GM12878 (cell line): Measurements from ENCODE around the gene TBX15. TPM values are rescaled to one million over a fixed set of nuclear protein-coding genes. Genes with fewer than 3 reads are reported as not detected.

ENCODE experiments used
- ATAC-seq: fragments of 200-7000 bp; cut with Tn5 transposase; 3 replicates; pipeline ENCODE4 v1.9.1; 2020; ENCODE audit warnings: mild to moderate bottlenecking, moderate library complexity
- BruUV-seq: library from RNA; stranded (reverse); fragments of 400-500 nt; replicated peaks from 2 replicates; lab custom pipeline; 2021; lab: Mats Ljungman, UMichigan
- CTCF ChIA-PET: fragments of 300-600 bp; sonication (Branson Sonifier 250); formaldehyde crosslinking; extraction: SDS; loops from one replicate; lab custom pipeline; 2021; ENCODE audit warnings: inconsistent platforms; lab: Yijun Ruan, JAX
- POLR2A ChIA-PET: fragments of 350-600 bp; formaldehyde crosslinking; extraction: SDS; loops from one replicate; lab custom pipeline; 2021; ENCODE audit warnings: inconsistent platforms; lab: Charles Lee
- RAD21 ChIA-PET: fragments of 300-600 bp; sonication (Branson Sonifier 250); formaldehyde crosslinking; loops from one replicate; lab custom pipeline; 2023; ENCODE audit warnings: antibody characterized with exemption; ENCODE audit not compliant: unreplicated experiment; lab: Charles Lee
- SMC1A ChIA-PET: fragments of 300-600 bp; sonication (Branson Sonifier 250); formaldehyde crosslinking; loops from one replicate; lab custom pipeline; 2023; ENCODE audit not compliant: unreplicated experiment, uncharacterized antibody; lab: Charles Lee
- DNase-seq: peaks from one replicate; pipeline ENCODE4 v3.0.0-alpha.2; 2011; ENCODE audit warnings: low read depth, low spot score
- FAIRE-seq: peaks from 3 replicates; lab custom pipeline; 2011; peaks lifted over from hg19 to GRCh38; lab: Jason Lieb, UNC
- H2AFZ ChIP-seq: 2 replicates; pipeline ENCODE4 v1.6.0; 2011; ENCODE audit warnings: low read depth, low read length, control low read depth; ENCODE audit not compliant: control insufficient read depth
- H3K27ac ChIP-seq: 2 replicates; pipeline ENCODE4 v1.5.1; 2011; ENCODE audit warnings: control low read depth; ENCODE audit not compliant: control insufficient read depth, insufficient read depth
- H3K27me3 ChIP-seq, 2 experiments: replicated peaks in 1 of 2; 2 replicates each; pipeline versions ENCODE4 v1.6.0 to v1.6.1; 2011; ENCODE audit warnings: low read length in 1 of 2; ENCODE audit not compliant: control insufficient read depth in 2 of 2, insufficient read depth in 2 of 2
- H3K36me3 ChIP-seq, 2 experiments: 2 replicates each; pipeline ENCODE4 v1.5.1; 2011; ENCODE audit warnings: low read length in 1 of 2; ENCODE audit not compliant: control insufficient read depth in 2 of 2, insufficient read depth in 2 of 2
- H3K4me1 ChIP-seq: 2 replicates; pipeline ENCODE4 v1.6.1; 2011; ENCODE audit warnings: mild to moderate bottlenecking, low read length, moderate library complexity, mixed read lengths; ENCODE audit not compliant: control insufficient read depth, insufficient read depth
- H3K4me2 ChIP-seq: 2 replicates; pipeline ENCODE4 v1.6.0; 2011; ENCODE audit warnings: control low read depth; ENCODE audit not compliant: control insufficient read depth, insufficient read depth
- H3K4me3 ChIP-seq: fragments of 200-600 bp; sonication (generic); 2 replicates; pipeline ENCODE4 v1.5.1; 2016
- H3K79me2 ChIP-seq: 2 replicates; pipeline ENCODE4 v1.6.0; 2011; ENCODE audit warnings: low read length; ENCODE audit not compliant: control insufficient read depth, insufficient read depth
- H3K9ac ChIP-seq: 2 replicates; pipeline ENCODE4 v1.8.0; 2011; ENCODE audit warnings: low read length, control low read depth, mixed read lengths; ENCODE audit not compliant: control insufficient read depth, insufficient read depth
- H3K9me3 ChIP-seq: replicated peaks from 3 replicates; pipeline ENCODE4 v1.5.1; 2011; ENCODE audit warnings: mild to moderate bottlenecking, low read length; ENCODE audit not compliant: control insufficient read depth, insufficient read depth
- H4K20me1 ChIP-seq: 2 replicates; pipeline ENCODE4 v1.6.0; 2011; ENCODE audit not compliant: control insufficient read depth, insufficient read depth
- CREB1 ChIP-seq: IDR thresholded peaks from 2 replicates; pipeline ENCODE4 v1.6.1; 2012; ENCODE audit warnings: low read depth, mild to moderate bottlenecking, inconsistent platforms
- EGR1 ChIP-seq, 2 experiments: IDR thresholded peaks; 1 replicate in 1 of 2; 2 replicates in 1 of 2; pipeline ENCODE4 v1.6.1; 2011 to 2012; ENCODE audit warnings: low read depth in 2 of 2, low read length in 2 of 2, borderline replicate concordance in 1 of 2, mild to moderate bottlenecking in 1 of 2, moderate library complexity in 1 of 2
- ETV6 ChIP-seq, 2 experiments: fragments of 450-650 bp in 1 of 2; IDR thresholded peaks in 1 of 2; conservative IDR thresholded peaks in 1 of 2; 2 replicates each; pipeline ENCODE4 v1.6.1; 2014; ENCODE audit warnings: antibody characterized with exemption in 1 of 2, borderline replicate concordance in 1 of 2, low read depth in 1 of 2, mild to moderate bottlenecking in 1 of 2, moderate library complexity in 1 of 2
- HDAC2 ChIP-seq: fragments of 200-600 bp; sonication (generic); IDR thresholded peaks from 2 replicates; pipeline ENCODE4 v1.6.1; 2017
- MEF2B ChIP-seq: fragments of 450-650 bp; IDR thresholded peaks from 2 replicates; pipeline ENCODE4 v1.6.1; 2018; ENCODE audit warnings: mild to moderate bottlenecking, moderate library complexity; ENCODE audit not compliant: partially characterized antibody, poor library complexity, severe bottlenecking
- MXI1 ChIP-seq: fragments of 150-350 bp; IDR thresholded peaks from 2 replicates; pipeline ENCODE4 v1.6.1; 2011; ENCODE audit warnings: low read depth, mild to moderate bottlenecking, inconsistent platforms, low read length, improper control_type of control experiment
- RUNX3 ChIP-seq: IDR thresholded peaks from 2 replicates; pipeline ENCODE4 v1.6.1; 2012; ENCODE audit warnings: low read length, inconsistent platforms
- SMAD5 ChIP-seq: IDR thresholded peaks from 2 replicates; pipeline ENCODE4 v1.6.1; 2016; ENCODE audit warnings: antibody characterized with exemption, low read depth
- WRNIP1 ChIP-seq: IDR thresholded peaks from 2 replicates; pipeline ENCODE4 v1.6.1; 2011; ENCODE audit warnings: low read depth, low read length, improper control_type of control experiment, borderline replicate concordance
- ZNF384 ChIP-seq: IDR thresholded peaks from 2 replicates; pipeline ENCODE4 v1.6.1; 2012; ENCODE audit warnings: low read depth, mild to moderate bottlenecking, low read length, improper control_type of control experiment, borderline replicate concordance
- WGBS: methylation state at CpG from one replicate; pipeline ENCODE4 v1.1.6; 2016; ENCODE audit warnings: low lambda C conversion rate; ENCODE audit not compliant: insufficient replicate concordance, insufficient coverage; ENCODE audit errors: missing lambda C conversion rate; 5-methylcytosine and 5-hydroxymethylcytosine counted together
- in situ Hi-C: fragments of 300-500 bp; cut with MboI; formaldehyde crosslinking; loops from 9 replicates; pipeline ENCODE4 v1.14.3; 2018; ENCODE audit warnings: mixed read lengths
- intact Hi-C: fragments of 100-400 bp; cut with micrococcal nuclease; formaldehyde crosslinking; loops from one replicate; pipeline ENCODE4 v1.14.2; 2022; ENCODE audit not compliant: unreplicated experiment
- polyA plus RNA-seq, 11 experiments: library from polyadenylated mRNA; depleted of rRNA in 4 of 11; unstranded in 6 of 11; stranded (reverse) in 5 of 11; fragments of >200 nt; fragmentation: Nextera tagmentation in 4 of 11; fragmentation: Illumina TruSeq in 1 of 11; extraction: Ambion mirVana in 4 of 11; extraction: Trizol in 1 of 11; gene quantifications; 1 replicate in 1 of 11; 2 replicates in 10 of 11; pipeline versions ENCODE4 v1.2.1 to v1.2.3, GENCODE V29; 2011 to 2016; ENCODE audit warnings: inconsistent platforms in 2 of 11, missing spikeins in 2 of 11, low read depth in 1 of 11
- total RNA-seq, 4 experiments: library from RNA; depleted of rRNA in 3 of 4; stranded (reverse); fragments of >200 nt in 3 of 4; fragmentation: Illumina TruSeq in 1 of 4; extraction: Trizol in 1 of 4; gene quantifications; 2 replicates each; pipeline versions ENCODE4 v1.2.1 to v1.2.3, GENCODE V29; 2013 to 2021

Gene TBX15
- total and polyA plus RNA-seq, 10 of the 15 experiments (the other 5 are each of a cell fraction or from before 2014, with no cell fraction given) = 0.64 to 9.4 (median 0.99) TPM

GRCh38 chr1:118985640-118986554, 2.2 kb downstream of the TBX15 start:
- TF ChIP-seq ZNF384 = no peak
- TF ChIP-seq SMAD5 = no peak
- TF ChIP-seq WRNIP1 = no peak
- ChIA-PET CTCF (no interaction called here), SMC1A (interaction anchor here (1.0 kb wide), 1 partner anchor 70 kb away, joined by 3 read pairs; no protein-coding TSS in a partner anchor), RAD21 (no interaction called here), POLR2A (no interaction called here)
- H2AFZ ChIP-seq = no peak overlapping the region
- 43% methylated on average over 34 of the region's 34 CpGs for WGBS
- no peaks in the 10 kb centered on the region for H3K4me1 ChIP-seq
- in situ Hi-C loops = no loop called here
- no peak overlapping the region for H3K9ac ChIP-seq
- peaks cover 17 to 44% of the 10 kb centered on the region in 2 experiments for H3K27me3 ChIP-seq
- no peak overlapping the region for H3K4me3 ChIP-seq
- intact Hi-C loops = no loop called here
- ATAC-seq (no peak), DNase-seq (no peak), FAIRE-seq (no peak)
- no peaks in the 10 kb centered on the region for H4K20me1 ChIP-seq
- no peak overlapping the region for H3K4me2 ChIP-seq
- H3K36me3 ChIP-seq = no peaks in the 10 kb centered on the region
- H3K27ac ChIP-seq = no peak overlapping the region
- peaks cover 4% of the 10 kb centered on the region; the same call in 2 of the 3 replicates for H3K9me3 ChIP-seq
- BruUV-seq = no TSS peak
- no peaks in the 10 kb centered on the region for H3K79me2 ChIP-seq

GRCh38 chr1:118984722-118985639, 3.2 kb downstream of the TBX15 start:
- DNase-seq (no peak), FAIRE-seq (no peak), ATAC-seq (no peak)
- Histone ChIP-seq H3K27ac (no peak overlapping the region), H2AFZ (no peak overlapping the region), H3K9me3 (peaks cover 4% of the 10 kb centered on the region; the same call in 2 of the 3 replicates), H3K4me2 (no peak overlapping the region), H3K79me2 (no peaks in the 10 kb centered on the region), H3K9ac (no peak overlapping the region), H3K27me3 (peaks cover 17 to 46% of the 10 kb centered on the region in 2 experiments), H4K20me1 (no peaks in the 10 kb centered on the region), H3K4me1 (no peaks in the 10 kb centered on the region), H3K4me3 (no peak overlapping the region), H3K36me3 (no peaks in the 10 kb centered on the region)
- WGBS = 40% methylated on average over 48 of the region's 48 CpGs
- SMC1A ChIA-PET = interaction anchor here (1.0 kb wide), 1 partner anchor 69 kb away, joined by 3 read pairs; no protein-coding TSS in a partner anchor
- CTCF ChIA-PET = interaction anchor here (1.3 kb wide), 1 partner anchor 24 kb away, joined by 3 read pairs; no protein-coding TSS in a partner anchor
- BruUV-seq = no TSS peak
- no peak for TF ChIP-seq MXI1
- TF ChIP-seq ETV6 (conservative IDR thresholded peaks at IDR 0.05 in 1 of 2, IDR thresholded peaks at IDR 0.05 in 1 of 2; ENCODE audit: borderline replicate concordance in 1 of 2, low read depth in 1 of 2) = no peak
- no peak for TF ChIP-seq CREB1
- TF ChIP-seq RUNX3 = no peak
- TF ChIP-seq EGR1 (IDR thresholded peaks at IDR 0.05; ENCODE audit: borderline replicate concordance in 1 of 2, low read depth in 2 of 2, low read length in 2 of 2) = no peak
- TF ChIP-seq HDAC2 = no peak
- TF ChIP-seq MEF2B = no peak
- POLR2A ChIA-PET = no interaction called here
- intact Hi-C loops (no loop called here), in situ Hi-C loops (no loop called here)
- RAD21 ChIA-PET = no interaction called here
